Smooth muscle cell (in vitro differentiated cells): ENCODE measurements around the gene ROM1. TPM values are rescaled to one million over a fixed set of nuclear protein-coding genes. Genes with fewer than 3 reads are reported as not detected.
A peak's percentile ranks its signal among the peaks of the same experiment; 100 is the strongest.

Source experiments
- DNase-seq: peaks from one replicate; lab custom pipeline; 2025; ENCODE audit not compliant: unreplicated experiment; lab: John Stamatoyannopoulos, UW
- H2AFZ ChIP-seq: fragments of 200-600 bp; sonication (generic); 2 replicates; pipeline ENCODE4 v1.6.0; 2016; ENCODE audit warnings: antibody characterized with exemption, low read depth, mild to moderate bottlenecking
- H3F3A ChIP-seq: fragments of 200-600 bp; sonication (generic); 2 replicates; pipeline ENCODE4 v1.6.0; 2017; ENCODE audit warnings: antibody characterized with exemption, low read depth
- H3K27ac ChIP-seq: fragments of 200-600 bp; sonication (generic); 2 replicates; pipeline ENCODE4 v1.5.1; 2016; ENCODE audit warnings: low read depth, mild to moderate bottlenecking
- H3K27me3 ChIP-seq: fragments of 200-600 bp; sonication (generic); 2 replicates; pipeline ENCODE4 v1.6.1; 2016; ENCODE audit warnings: low read depth, mild to moderate bottlenecking
- H3K36me3 ChIP-seq: fragments of 200-600 bp; sonication (generic); 2 replicates; pipeline ENCODE4 v1.5.1; 2016; ENCODE audit warnings: low read depth
- H3K4me1 ChIP-seq: fragments of 200-600 bp; sonication (generic); 2 replicates; pipeline ENCODE4 v1.5.1; 2016; ENCODE audit warnings: low read depth
- H3K4me2 ChIP-seq: fragments of 200-600 bp; sonication (generic); 2 replicates; pipeline ENCODE4 v1.6.0; 2016; ENCODE audit warnings: mild to moderate bottlenecking
- H3K4me3 ChIP-seq: fragments of 200-600 bp; sonication (generic); 2 replicates; pipeline ENCODE4 v1.5.1; 2016; ENCODE audit warnings: mild to moderate bottlenecking
- H3K79me2 ChIP-seq: fragments of 200-600 bp; sonication (generic); 2 replicates; pipeline ENCODE4 v1.6.0; 2016; ENCODE audit warnings: low read depth, mild to moderate bottlenecking
- H3K9ac ChIP-seq: fragments of 200-600 bp; sonication (generic); 2 replicates; pipeline ENCODE4 v1.6.0; 2016; ENCODE audit warnings: low read depth
- H3K9me3 ChIP-seq: fragments of 200-600 bp; sonication (generic); replicated peaks from 2 replicates; pipeline ENCODE4 v1.5.1; 2016; ENCODE audit warnings: low read depth
- H4K20me1 ChIP-seq: fragments of 200-600 bp; sonication (generic); 2 replicates; pipeline ENCODE4 v1.6.0; 2016; ENCODE audit warnings: low read depth
- CTCF ChIP-seq: fragments of 200-600 bp; sonication (generic); IDR thresholded peaks from 2 replicates; pipeline ENCODE4 v1.5.1; 2017; ENCODE audit warnings: borderline replicate concordance, mild to moderate bottlenecking, antibody characterized with exemption; ENCODE audit not compliant: insufficient read depth, poor library complexity, severe bottlenecking
- WGBS: methylation state at CpG from one replicate; pipeline ENCODE4 v1.1.7; 2016; ENCODE audit warnings: low lambda C conversion rate; 5-methylcytosine and 5-hydroxymethylcytosine counted together
- polyA plus RNA-seq: library from polyadenylated mRNA; unstranded; fragments of >200 nt; fragmentation: Nextera tagmentation; extraction: Ambion mirVana; gene quantifications from 2 replicates; pipeline ENCODE4 v1.2.1, GENCODE V29; 2016
- total RNA-seq: library from RNA; depleted of rRNA; stranded (reverse); fragments of >200 nt; gene quantifications from 2 replicates; pipeline ENCODE4 v1.2.3, GENCODE V29; 2014

Gene ROM1
- total and polyA plus RNA-seq, 2 experiments from 2014 or later, result 1.4 to 4.0 TPM

GRCh38 chr11:62627713-62628112 lies 14.7 kb downstream of the ROM1 start:
- DNase-seq, result no peak
- Histone ChIP-seq H3K27ac (no peak overlapping the region), H4K20me1 (no peaks in the 10 kb centered on the region), H3K4me3 (no peak overlapping the region), H3K79me2 (no peaks in the 10 kb centered on the region), H3K9ac (no peak overlapping the region), H3K36me3 (peaks cover 13% of the 10 kb centered on the region), H3K4me1 (no peaks in the 10 kb centered on the region), H3K9me3 (no peaks in the 10 kb centered on the region), H2AFZ (no peak overlapping the region), H3F3A (peaks cover 16% of the 10 kb centered on the region), H3K27me3 (no peaks in the 10 kb centered on the region), H3K4me2 (no peak overlapping the region)
- no peak for TF ChIP-seq CTCF
- WGBS, result 89% methylated on average over 3 of the region's 3 CpGs

- Histone ChIP-seq H3K27me3 (no peaks in the 10 kb centered on the region), H3K4me3 (no peak overlapping the region), H3K36me3 (peaks cover 21% of the 10 kb centered on the region), H3K4me1 (no peaks in the 10 kb centered on the region), H3K79me2 (peaks cover 3% of the 10 kb centered on the region), H3K27ac (no peak overlapping the region), H3F3A (peaks cover 4% of the 10 kb centered on the region), H3K9ac (no peak overlapping the region), H4K20me1 (no peaks in the 10 kb centered on the region), H3K9me3 (no peaks in the 10 kb centered on the region), H3K4me2 (no peak overlapping the region), H2AFZ (no peak overlapping the region)
- DNase-seq, result no peak
- no peak for TF ChIP-seq CTCF
- 93% methylated on average over 6 of the region's 6 CpGs for WGBS
Measured at GRCh38 chr11:62632492-62632891, 19.4 kb downstream of the ROM1 start.

GRCh38 chr11:62644220-62644619 lies 31.2 kb downstream of the ROM1 start:
- Histone ChIP-seq H3F3A (peaks cover 3% of the 10 kb centered on the region), H3K4me3 (no peak overlapping the region), H3K9ac (no peak overlapping the region), H3K9me3 (no peaks in the 10 kb centered on the region), H3K79me2 (peaks cover 60% of the 10 kb centered on the region), H2AFZ (no peak overlapping the region), H3K36me3 (no peaks in the 10 kb centered on the region), H3K4me2 (no peak overlapping the region), H4K20me1 (peaks cover 10% of the 10 kb centered on the region), H3K27ac (no peak overlapping the region), H3K27me3 (no peaks in the 10 kb centered on the region), H3K4me1 (no peaks in the 10 kb centered on the region)
- no peak for DNase-seq
- 74% methylated on average over 8 of the region's 8 CpGs for WGBS
- no peak for TF ChIP-seq CTCF

GRCh38 chr11:62645671-62645945 lies 32.6 kb downstream of the ROM1 start:
- no peaks in the 10 kb centered on the region for H3K4me1 ChIP-seq
- 23% methylated on average over 11 of the region's 11 CpGs for WGBS
- TF ChIP-seq CTCF, result no peak
- H3K36me3 ChIP-seq, result no peaks in the 10 kb centered on the region
- H3K27me3 ChIP-seq, result no peaks in the 10 kb centered on the region
- peak overlapping the region; percentile 85 for H3K4me2 ChIP-seq
- H3K9ac ChIP-seq, result peak overlapping the region; percentile 99
- H3F3A ChIP-seq, result peaks cover 3% of the 10 kb centered on the region
- no peak for DNase-seq
- H4K20me1 ChIP-seq, result peaks cover 6% of the 10 kb centered on the region
- peaks cover 57% of the 10 kb centered on the region for H3K79me2 ChIP-seq
- H3K27ac ChIP-seq, result peak overlapping the region; percentile 96
- H3K4me3 ChIP-seq, result peak overlapping the region; percentile 90
- no peak overlapping the region for H2AFZ ChIP-seq
- H3K9me3 ChIP-seq, result no peaks in the 10 kb centered on the region
